Stimulated activated CD4-positive, alpha-beta T cell treated with anti-CD3 and anti-CD28 coated beads, Interleukin-1b, Interleukin-23, amount 100 ng/mL, for 1 hour (primary cell): Measurements from ENCODE around the gene PDX1.
"Not testable (repeated sequence)": the region's sequence is repeated elsewhere in the genome, so short reads cannot be mapped to it uniquely, and the experiment has no call there.

Experiments
- DNase-seq, 2 donors: peaks; one replicate each; pipeline ENCODE4 v3.0.0-alpha.2; 2020; ENCODE audit warnings: low read depth in 2 of 2

PDX1 gene

DNA sequence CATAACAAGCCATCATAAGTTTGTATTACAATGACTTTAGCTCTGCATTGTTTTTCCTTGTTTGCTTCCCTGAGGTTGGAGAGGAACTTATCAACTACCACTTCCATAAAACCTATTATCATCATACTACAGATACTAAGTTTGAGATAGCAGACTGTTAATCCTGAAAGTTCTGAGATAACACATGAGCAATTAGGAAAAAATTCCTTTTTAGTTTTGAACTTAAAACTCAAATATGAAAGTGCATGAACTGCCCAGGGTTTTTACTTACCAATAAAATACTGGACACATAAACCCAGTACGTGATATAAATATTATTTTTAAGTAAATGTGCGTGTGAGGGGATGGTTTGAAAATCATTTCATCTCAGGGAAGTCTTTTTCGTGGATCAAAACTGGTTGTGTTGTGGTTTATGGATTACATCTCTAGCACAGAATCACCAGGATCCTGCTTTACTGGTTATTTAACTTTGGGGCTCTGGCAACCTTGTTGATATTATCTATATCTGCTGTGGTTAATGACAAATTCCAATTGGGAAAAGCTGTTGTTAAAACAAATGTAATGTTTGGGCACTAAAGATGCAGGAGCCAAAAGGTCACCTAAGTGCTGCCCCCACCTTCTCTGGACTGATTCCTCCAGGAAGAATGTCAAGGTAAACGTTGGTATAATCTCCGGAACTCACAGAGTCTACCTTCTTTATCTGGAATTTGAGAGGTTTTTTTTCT lies 36.9 kb downstream of the PDX1 start:
- no peak for DNase-seq

DNA sequence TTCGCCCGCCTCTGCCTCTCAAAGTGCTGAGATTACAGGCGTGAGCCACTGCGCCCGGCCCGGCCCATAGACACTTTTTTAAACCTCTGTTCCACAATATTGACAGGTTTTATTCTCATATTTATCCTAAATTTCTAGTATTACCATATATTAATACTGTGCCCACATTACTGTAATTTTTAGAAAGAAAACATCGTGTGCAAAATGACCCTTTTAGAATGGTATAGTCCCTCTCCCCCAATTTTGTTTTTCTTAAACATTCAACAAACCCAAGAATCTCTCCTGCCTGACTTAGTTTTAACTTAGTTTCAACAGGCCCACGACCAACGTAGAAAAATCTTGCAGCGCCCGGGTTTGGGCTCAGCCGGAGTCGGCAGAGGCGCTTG lies 40.2 kb downstream of the PDX1 start:
- DNase-seq: no peak

DNA sequence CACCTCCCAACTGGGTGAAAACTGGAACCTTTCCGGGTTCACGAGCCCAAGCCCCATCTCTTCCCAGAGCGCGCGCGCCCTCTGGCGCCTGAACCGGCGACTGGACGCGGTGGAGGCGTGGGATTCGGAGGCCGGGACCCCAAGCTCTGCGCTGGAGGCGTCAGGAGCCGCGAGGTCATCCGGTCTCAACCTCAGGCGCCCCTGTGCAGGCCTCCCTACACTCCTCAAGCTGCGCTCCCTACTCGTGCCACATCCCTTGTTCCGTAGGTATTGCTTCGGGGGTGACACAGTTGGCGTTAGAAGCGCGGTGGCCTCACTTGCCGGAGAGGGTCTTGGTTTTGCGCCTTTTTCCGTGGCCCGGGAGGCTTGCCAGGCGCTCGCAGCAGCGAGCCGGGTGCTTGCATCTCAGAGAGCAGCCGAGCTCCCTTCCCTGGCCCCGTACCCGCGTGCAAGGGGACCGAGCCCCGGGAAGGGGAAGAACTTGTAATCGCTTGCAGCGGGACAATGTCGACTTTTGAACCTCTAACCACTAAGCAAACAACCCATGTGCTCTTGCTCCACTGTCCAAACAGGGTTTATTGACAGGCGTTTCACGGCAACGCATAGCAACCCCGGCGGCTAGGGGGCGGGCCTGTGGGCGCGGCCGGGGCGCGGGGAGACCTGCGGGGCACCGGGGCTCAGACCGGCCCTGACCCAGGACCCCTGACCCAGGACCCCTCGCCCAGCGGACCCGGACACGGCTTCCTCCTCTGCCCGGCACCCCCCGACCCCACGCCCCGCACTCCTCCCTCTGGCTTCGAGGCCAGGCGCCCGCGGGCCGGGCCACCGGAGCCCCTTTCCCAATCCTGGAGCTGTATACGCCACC lies 40.8 kb downstream of the PDX1 start:
- no peak for DNase-seq

DNA sequence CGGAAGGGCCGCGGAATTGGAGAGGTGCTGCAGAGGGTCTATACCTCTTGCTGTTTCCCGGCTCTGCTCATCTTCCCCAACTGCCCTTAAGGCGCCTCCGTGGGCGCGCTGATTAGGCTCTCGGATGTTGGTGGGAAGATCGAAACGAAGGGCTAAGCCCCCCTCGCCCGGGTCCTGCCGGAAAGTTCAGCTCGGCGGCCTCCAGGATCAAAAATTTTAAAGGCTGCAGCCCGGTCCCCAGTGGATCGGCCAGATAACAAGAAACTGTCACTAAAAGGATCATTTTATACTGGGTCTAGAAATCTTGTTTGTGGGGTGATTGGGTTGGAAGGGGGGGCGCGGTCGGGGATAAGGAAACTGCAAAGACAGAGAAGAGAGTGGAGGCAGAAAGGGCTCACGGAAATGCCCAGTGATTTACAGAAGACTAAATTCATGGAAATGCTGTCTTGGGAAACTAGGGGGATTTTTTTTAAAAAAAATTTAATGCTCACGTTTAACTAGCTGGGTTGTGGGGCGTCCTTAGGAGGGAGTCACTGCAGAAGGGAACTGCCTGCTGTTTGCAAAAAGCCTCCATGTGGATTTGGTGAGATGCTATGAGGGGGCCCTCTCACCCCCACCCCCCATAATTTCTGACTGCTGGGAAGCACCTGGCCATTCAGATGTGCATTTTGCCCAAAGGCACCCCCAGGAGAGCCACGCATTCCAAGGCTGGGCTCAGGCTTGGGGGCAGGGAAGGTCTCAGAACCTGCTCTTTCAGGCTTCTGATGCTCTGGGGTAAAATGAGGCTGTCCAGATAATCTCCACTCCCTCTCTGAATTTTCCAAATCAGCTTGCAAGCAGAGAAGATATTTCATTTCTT lies 41.7 kb downstream of the PDX1 start:
- DNase-seq: no peak

DNA sequence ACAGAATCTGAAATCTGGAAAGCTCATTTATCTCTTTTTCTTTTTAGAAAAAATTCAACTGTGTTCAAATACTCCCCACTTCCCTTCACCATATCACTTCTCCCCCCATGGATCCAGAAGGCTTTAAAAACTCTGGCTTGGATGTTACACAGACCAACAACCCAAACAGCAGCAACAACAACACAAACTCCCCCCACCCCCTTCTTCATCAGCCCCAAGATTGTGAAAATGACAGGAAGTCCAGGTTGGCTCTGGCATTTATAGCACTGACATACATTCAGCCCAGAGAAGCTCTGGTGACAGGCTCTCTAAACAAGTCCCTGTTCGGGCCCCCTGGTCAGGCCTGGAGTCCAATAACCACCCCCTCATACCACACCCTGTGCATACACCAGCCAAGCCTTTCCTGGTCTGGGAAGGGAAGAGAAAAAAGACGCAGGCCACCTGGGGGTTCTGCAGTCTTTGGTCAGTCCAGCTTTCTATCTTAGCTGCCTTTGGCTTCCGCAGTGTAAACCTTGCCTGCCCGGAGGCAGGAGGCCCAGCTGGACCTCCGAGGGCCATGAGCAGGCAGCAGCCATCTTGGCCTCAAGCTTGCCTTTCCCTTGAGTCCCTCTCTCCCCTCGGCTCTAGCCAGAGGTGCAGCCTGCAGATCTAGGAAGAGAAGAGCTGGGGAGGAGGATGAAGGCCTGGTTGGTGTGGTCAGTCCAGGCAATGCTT lies 42.5 kb downstream of the PDX1 start:
- DNase-seq: no peak

DNA sequence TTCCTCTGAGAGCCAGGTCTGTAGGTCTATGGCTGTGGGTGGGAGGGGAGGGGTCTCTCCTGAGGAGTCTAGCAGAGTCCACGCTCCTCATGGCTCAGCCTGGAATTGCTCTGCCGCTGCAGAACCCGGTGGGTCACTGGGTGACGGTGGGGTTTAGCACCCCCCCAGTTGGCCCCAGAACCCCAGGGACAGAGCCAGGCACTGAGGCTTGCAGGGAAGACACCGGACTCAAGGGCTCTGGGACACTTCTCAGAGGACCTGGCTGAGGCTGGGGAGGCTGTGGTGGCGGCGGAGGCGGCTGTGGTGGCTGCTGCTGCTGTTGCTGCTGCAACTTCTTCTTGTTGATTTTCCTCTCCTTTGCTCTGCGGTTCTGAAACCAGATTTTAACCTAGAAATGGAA lies 43.2 kb downstream of the PDX1 start:
- DNase-seq: no peak

DNA sequence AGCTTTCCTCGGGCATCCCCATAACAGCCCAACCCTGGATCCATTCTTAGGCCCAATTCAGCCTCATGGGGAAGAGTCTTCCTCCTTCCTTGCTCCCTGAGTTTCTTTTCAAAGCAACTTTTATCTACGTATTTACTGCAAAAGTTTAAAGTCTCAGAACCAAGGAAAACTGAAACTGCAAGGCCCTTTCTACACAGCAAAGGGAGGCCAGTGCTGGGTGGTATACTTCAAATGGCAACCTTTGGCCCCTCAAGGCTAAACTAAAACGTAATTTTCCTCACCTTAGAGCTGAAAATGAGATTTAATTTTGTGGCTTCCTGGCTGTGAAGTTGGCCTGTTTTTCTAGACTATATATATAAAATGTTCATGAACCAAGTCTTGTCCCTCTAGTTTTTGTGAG lies 43.7 kb downstream of the PDX1 start:
- DNase-seq: no peak

DNA sequence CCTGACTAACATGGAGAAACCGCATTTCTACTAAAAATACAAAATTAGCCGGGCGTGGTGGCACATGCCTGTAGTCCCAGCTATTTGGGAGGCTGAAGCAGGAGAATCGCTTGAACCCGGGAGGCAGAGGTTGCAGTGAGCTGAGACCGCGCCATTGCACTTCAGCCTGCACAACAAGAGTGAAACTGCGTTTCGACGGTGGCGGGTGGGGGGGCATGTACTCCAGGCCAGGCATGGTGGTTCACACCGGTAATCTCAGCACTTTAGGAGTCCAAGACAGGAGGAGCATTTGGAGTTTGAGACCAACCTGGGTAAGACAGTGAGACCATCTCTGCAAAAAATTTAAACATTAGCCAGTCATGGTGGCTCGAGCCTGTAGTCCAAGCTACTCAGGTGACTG lies 44.4 kb downstream of the PDX1 start:
- not testable (repeated sequence) for DNase-seq

DNA sequence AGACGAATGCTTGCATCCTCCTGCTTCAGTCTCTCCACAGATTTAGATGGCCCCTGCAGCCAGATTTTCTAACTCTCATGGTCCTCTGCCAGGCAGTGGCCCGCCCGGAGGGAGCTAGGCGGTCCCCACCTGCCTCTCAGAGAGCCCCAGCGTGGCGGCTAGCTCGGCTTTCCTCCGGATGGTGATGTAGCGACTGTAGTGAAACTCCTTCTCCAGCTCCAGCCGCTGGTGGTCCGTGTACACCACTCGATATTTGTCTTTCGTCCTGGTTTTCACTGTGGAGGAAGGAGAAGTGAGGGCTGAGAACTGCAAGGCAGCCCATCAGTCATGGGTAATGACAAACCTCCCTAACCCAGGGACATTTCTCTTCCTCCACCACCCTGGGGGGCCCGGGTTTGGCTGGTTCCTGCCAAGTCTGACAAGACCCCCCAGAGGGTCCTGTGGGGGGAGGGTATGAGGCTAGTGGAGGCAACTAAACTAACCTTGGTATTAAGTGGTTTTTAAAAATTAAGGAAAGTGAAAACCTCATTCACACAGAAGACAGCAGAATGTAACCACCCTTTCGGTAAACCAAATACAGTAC lies 45.0 kb downstream of the PDX1 start:
- no peak for DNase-seq

DNA sequence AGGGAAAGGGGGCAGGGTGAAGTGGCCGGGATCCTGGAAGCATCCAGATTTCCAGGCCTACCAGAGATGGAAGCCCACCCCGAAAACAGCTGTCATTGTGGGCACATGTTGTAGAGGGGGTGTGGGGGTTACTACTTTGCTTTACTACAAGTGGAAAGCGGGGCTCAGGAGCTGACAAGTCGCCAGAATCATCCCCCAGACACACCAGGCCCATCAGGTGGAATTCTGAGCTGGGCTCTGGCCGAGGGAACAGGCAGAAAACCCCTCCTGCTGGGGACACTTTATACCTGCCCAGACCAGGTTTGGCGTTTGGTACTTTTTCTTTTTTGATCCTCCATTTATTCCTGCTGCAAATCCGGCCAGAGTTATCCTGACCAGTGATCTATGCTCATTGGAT lies 45.5 kb downstream of the PDX1 start:
- no peak for DNase-seq

DNA sequence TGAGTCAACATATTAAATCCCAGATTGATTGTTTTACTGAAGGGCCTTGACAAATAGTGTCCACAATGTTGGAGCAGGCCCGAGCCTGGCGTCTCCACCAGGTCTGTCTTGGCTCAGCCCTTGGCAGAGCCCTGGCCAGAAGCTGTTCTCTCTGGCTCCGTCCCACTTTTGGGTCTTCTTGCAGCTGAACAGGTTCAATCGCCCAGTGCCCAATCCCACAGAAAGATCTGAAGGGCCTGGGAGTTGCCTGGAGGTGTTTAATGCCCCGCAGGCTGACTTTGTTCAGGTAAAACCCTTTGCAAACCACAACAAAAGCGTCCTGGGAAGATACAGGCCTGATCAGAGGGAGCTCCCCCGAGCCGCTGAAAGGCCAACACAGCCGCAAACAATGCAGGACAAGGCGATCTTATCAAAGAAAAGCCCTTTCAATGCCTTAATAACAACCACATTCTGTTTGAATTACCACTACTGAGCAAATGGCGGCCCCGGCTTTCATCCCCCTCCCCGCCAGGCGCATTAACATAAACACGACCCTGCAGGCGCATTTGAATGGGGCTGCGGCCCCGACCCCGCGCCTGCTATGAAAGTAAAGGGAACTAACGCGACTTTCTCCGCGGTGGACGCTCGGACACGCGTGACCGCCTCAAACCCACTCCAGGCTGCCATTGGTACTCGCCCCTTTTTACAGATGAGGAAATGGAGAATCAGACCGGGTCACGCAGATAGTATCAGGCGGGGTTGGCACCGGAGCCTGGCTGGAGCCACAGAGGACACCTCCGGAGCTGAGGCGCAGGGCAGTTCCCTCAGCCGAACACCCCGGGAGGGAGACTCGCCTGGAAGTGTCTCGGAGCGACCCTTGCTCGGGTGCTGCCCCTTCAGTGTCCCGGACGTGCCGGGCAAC lies 46.2 kb downstream of the PDX1 start:
- no peak for DNase-seq

DNA sequence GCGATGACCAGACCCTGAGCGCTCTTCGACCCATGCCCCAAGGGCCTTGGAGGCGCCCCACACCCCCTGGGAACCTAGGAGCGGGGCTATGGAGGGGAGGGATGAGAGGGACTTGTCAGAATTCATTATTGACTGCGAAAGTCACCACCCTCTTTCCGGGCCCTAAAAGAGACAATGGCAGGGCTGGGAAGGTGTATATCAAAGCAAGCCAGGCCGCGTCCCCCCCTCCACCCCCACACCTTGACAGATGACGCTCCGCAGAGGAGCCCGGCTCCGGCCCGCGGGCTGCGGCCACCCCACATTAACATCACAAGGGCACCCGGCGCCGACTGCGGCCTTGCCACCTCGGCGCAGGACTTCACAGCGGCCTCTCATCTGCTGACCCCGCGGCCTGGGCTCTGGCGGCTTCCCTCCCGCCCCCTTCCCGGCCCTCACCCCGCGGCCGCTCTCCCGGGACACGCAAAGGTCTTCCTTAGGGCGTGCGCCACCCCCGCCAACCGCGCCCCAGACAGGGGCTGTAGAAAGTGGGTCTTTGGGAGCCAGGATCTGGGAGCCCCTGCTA lies 46.9 kb downstream of the PDX1 start:
- no peak for DNase-seq

DNA sequence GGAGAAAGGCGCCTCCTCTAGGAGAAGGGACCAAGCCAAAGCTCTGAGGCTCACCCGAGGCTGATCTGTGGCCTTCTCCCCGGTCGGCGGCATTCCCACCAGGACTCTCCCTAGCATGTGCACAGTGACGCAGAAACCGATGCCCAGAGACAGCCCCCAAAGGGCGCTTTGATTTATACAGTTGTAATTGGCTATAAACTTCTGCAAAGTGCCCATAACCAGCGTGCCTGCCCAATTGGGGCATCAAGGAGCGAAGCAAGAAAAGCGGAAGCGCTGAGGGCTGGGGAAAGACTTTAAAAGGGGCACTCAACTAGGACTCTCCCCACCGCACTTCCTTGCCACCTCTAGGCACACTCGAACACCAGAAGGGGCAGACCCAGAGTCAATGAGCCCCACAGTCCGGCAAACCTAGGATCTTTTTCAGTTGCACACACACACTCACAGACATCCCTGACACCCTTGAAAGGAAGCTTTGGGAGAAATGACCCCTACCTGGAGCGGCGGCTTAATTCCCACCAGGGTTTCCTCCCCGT lies 47.5 kb downstream of the PDX1 start:
- no peak for DNase-seq

DNA sequence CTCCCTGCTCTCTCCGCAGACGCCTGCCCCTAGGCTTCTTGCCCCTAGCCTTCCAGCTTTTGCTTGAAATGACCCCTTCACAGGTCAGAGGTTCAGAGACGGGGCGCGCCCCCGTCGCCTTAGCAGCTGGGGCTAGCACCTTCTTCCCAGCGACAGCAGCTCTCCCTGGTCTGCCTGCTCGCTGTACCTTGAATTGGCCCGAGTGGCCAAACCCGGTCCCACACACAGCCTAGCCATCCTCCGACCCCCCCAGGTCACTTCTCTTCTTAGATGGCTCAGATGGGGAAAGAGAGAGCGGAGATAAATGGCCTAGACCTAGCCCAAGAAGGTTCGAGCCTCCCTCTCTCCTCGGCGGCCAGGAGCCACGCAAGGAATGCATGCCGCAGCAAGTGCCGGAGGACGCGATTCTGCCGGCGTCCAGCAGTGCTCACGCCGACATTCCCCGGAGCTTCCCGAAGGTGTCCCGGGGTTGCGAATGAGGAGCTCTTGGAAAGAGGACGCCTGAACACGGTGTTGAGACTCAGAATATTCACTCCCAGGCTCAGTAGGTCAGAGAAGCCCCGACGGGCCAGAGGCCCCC lies 48.0 kb downstream of the PDX1 start:
- no peak for DNase-seq

DNA sequence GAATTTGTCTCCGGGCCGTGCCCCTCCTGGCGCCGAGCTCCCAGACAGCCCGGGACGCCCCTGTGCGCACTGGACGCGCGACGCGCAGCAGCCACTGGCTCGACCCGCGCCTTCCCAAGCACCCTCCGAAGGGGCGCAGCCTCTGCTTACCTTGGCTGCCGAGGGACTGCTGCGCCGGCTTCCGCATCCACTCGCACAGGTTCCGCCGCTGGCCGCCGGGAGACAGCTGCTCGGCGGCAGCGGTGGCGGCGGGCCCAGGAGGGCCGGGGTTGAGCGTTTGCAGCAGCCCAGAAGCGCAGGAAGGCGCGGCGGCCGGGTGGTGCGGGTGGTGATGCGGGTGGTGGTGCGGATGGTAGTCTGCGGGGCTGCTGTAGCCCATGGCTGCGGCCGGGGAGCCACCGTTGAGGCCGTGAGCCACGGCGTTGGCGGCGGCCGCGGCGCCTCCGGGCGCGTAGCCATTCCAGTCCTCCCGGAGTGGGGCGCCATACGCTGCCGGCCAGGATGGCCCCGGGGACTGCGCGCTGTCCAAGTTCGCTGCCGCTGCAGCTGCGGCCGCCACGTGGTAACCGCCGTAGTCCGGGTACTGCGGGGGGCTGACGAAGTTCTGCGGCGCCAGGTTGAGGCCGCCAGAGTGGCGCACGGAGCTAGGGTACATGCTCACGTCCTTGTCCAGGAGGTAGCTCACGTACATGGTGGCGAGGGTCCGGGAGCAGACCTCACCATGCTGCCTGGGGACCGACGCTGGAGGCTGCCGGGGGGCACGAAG lies 48.7 kb downstream of the PDX1 start:
- no peak for DNase-seq

DNA sequence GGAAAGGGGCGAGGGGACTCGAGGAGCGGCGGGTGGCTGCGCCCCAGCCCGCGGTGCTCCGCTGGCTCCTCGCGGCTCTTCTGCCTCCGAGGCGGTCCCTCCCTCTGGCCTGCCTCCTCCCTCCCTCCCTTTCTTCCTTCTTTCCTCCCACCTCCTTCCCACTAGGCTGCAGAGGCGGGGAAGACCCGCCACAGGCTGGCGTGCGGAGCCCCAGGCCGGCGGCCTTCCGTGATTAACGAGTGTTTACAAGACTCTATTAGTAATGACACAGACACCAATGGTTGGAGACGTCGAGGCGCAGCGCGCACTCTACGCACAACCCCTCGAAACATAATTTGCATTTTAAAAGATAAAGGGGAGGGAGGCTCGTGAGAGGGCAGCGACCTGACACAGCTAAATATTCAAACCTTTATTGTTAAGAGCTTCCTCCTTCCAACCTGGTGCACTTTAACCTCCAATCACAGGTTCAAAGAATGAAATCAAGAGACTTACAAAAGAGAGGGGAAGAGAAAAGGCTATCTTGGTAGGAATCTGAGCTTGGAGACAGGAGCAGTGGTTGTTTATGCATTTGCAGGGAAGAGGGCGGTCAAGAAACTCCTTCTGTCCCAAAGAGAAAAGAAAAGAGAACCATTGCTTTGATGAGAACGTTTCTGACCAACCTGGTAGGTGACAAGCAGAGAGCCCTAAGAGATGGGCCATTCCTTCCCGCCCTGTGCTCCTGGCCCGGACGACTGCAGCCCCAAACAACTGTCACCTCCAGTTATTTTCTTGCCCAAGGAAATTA lies 49.5 kb downstream of the PDX1 start, which contains the start of gene CDX2:
CDX2 (minus strand) TSS at position 234 of the 784 bp plus-strand sequence. CDS start 309 bp downstream, outside the sequence.
- DNase-seq: no peak

DNA sequence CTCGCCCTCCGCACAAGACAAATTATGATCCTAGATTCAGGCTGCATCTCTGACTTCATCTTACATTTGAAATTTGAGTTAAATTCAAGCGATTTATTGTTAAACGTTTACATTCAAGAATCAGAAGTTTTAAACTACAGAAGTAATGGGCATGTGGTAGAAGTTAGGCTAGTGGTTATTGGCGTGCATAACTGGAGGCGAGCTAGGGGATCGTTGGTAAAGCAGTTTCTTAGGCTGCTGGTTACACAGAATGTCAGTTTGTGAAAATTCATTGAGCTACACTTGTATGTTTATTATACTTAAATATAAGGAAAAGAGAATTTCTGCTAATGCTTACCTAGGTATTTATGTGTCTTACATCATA lies 50.0 kb downstream of the PDX1 start:
- DNase-seq: no peak
